KBM-7 (cell line): ENCODE measurements around the gene HNRNPU.

Experiments used
- DNase-seq: peaks from one replicate; pipeline ENCODE4 v3.0.0-alpha.2; 2015
- in situ Hi-C: fragments of 300-500 bp; cut with MboI; formaldehyde crosslinking; loops from 2 replicates; pipeline ENCODE4 v1.14.3; 2020; ENCODE audit warnings: low sequenced_read_pairs, low pct_unique_long_range_greater_than_20kb, mixed read lengths

Gene HNRNPU

DNA sequence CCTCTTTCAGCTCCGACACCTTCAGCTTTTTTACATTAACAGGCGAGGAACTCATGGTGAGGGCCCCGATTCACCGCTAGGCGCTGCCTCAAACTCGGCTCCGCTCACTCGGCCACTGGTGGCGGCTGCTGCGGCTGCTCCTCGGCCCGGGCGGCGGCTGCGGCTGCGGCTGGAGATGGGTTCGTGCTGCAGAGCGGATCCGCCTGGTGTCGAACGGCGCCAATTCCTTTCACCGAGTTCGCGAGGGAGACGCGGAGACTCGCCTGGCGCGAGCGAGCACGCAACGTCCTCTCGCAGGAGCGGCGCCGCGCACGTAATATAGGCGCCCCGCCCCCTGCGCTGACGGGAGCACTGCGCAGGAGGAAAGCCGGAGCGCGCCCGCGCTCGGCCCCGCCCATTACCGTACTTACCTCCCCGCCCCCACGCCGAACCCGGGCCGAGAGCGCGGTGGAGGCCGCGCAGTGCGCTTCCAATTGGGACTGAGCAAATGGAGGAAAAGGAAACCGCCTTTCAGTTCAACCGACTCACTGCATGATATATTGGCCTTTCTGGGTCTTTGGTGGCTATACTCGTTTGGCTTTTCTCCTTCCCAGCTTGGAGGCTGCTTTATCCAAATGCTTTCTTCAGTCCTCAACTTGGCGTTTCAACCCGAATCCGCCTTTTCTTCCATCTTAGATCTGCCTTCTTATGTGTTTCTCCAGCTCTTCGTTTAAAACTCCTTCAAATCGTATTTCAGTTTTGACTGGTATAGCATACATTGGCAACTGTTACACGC is at the start of gene HNRNPU:
HNRNPU (minus strand) TSS at position 291 of the 775 bp plus-strand sequence; CDS start at position 55, 236 bp downstream.
- peak; percentile 97 for DNase-seq
- in situ Hi-C loops, result no loop called here

DNA sequence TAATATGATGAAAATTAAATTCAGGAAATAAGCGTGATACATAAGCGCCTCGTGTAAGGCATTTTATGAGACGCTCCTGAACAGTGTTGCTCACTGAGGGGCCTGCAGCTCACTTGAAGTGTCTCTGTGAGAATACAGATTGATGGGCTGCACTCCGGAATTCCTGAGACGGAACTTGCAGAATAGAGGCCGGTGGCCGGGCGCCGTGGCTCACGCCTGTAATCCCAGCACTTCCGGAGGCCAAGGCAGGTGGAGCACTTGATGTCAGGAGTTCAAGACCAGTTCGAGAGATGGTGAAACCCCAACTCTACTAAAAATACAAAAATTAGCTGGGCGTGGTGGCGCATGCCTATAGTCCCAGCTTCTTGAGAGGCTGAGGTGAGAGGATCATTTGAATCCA is 49.5 kb upstream of the HNRNPU start:
- in situ Hi-C loops, result no loop called here
- no peak for DNase-seq

DNA sequence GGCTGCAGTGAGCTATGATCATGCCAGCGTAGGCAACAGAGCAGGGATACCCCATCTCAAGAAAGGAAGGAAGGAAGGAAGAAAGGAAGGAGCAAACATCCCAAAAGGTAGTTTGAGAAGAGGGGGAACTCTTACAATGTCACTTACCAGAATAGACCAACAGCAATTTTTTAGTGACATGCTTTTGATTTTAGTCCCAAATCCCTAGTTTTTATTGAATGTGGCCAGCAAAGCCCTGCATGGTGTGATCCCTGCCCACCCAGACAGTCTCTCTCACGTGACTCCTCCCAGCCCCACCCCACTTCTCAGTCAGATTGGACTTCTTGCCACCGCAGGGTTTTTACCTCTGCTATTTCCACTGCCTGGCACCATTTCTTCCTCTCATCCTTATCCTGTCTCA is 39.8 kb upstream of the HNRNPU start:
- in situ Hi-C loops, result no loop called here
- no peak for DNase-seq

- DNase-seq, result no peak
- in situ Hi-C loops, result no loop called here
Measured at GRCh38 chr1:244901400-244902015, 37.2 kb upstream of the HNRNPU start.

DNA sequence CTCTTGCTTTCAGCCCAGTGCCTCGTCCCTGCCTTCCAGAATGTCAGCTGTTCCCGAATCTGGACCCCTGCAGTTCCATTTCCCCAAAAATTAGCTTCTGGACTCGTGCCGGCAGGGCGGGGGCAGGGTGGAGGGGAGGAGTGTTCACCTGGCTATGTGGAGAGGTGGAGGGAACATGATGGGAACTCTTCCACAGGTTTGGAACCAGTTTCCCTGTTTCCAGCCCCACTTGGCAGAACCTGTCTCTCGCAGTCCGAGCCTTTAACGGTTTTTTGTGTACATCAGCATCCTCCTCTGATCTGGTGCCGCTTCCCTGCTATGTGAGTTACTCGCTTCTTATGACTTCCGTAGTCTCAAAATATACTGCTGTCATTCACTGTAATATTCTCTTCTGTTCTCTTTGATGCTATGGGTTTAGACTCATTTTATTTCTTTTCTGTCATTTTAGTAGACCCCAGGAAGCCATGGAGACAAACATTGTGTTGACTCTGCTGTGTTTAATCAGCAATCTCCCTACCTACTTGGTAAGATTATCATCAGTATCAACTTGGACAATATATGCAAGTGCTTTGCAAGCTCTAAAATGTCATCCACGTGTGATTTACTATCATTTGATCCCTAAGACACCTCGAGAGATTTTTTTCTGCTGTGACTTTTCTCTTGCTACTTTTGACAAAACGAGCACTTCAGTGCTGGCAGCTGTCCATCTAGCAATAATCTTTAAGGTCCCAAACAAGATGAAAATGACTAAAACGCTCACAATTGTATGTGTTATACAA is 33.3 kb upstream of the HNRNPU start:
- no peak for DNase-seq
- in situ Hi-C loops, result no loop called here

DNA sequence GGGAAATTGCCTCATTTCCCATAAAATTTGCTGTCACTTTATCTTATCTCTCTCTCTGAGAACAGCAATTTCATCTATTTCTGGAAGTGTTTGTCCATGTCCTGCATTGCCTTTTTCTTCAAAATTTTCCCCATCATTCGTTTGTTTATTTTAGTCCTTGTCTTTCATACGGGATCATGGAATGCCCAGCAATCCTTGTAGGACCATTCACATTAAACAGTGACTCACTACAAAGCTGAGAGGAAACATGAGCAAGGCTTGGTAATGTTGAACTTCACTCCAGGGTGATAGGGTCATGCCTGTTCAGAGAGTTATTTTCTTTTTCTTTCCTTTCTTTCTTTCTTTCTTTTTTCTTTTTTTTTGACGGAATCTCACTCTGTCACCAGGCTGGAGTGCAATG is 32.2 kb upstream of the HNRNPU start:
- in situ Hi-C loops, result no loop called here
- no peak for DNase-seq

DNA sequence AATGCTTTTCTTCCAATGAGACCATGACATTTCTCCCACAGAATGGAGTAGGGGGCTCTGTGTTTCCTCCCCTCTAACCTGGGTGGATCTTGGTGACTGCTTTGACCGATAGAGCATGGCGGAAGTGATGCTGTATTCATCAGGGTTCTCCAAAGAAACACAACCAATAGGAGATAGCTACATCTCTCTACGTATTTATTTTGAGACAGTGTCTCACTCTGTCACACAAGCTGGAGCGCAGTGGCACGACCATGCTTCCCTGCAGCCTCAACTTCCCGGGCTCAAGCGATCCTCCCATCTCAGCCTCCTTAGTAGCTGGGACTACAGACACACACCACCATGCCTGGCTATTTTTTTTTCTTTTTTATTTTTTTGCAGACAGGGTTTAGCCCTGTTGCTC is 29.5 kb upstream of the HNRNPU start:
- in situ Hi-C loops, result no loop called here
- no peak for DNase-seq

DNA sequence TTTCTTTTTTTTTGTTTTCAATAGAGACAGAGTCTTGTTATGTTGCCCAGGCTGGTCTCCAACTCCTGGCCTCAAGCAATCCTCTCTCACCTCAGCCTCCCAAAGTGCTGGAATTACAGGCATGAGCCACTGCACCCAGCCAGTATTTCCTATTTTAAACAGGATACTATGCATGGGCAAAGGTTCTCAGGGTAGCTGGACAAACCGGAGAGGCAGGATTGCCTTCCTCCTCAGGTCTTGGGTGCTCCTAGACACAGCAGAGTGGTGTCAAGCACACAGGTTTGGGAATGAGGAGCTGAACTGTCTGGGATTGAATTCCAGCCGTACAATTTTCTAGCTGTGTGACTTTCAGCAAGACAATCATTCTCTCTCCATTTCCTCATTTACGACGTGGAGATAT is 22.9 kb upstream of the HNRNPU start:
- in situ Hi-C loops, result no loop called here
- no peak for DNase-seq

GRCh38 chr1:244881552-244882280 is 17.4 kb upstream of the HNRNPU start:
- DNase-seq, result no peak
- in situ Hi-C loops, result no loop called here

DNA sequence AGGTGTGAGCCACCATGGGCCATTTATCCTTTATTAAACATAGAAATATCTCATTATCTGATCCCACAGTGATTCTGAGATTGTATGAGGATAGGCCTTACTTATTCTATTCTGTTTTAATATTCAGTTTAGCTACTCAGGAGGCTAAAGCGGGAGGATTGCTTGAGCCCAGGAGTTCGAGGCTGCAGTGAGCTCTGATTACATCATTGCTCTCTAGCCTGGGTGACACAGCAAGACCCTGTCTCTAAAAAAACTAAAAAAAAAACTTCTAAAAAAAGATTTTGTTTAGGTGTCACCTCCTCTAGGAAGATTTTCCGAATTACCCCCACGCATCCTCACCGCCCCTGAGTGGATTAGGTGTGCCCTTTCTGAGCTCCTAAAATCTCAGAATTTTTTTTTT is 14.3 kb upstream of the HNRNPU start:
- in situ Hi-C loops, result no loop called here
- no peak for DNase-seq

GRCh38 chr1:244876228-244876910 is 12.0 kb upstream of the HNRNPU start:
- in situ Hi-C loops, result no loop called here
- no peak for DNase-seq

DNA sequence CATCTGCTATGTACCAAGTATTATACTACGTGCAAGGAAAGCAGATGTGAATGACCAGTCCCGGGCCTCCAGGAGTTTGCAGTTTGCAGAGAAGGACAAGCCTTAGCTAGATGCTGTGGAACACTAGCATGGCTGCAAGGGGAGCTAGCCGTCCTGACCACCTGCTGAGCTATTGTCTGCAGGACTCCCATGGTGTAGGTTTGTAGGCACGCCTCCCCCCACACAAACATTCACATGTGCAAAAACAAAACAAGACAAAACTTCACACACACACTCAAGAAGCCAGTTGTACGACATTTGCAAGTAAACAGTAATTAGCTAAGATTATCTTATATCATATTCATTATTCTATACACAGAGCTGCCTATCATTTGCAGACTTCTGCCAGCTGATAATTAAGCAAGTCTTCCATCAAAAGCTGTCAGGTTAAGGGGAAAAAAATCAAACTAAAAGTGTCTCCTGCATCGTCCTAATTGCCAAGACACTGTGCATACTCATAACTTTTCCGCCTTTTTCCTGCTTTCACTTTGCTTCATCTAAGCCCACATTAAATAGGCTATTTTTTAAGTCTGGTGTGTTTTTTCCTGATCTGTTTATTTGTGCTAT is 10.7 kb upstream of the HNRNPU start:
- no peak for DNase-seq

GRCh38 chr1:244869950-244870349 is 5.6 kb upstream of the HNRNPU start:
- in situ Hi-C loops, result no loop called here
- DNase-seq, result no peak

More for the DNA sequence above, 10.7 kb upstream of the HNRNPU start:
- in situ Hi-C loops, result no loop called here

DNA sequence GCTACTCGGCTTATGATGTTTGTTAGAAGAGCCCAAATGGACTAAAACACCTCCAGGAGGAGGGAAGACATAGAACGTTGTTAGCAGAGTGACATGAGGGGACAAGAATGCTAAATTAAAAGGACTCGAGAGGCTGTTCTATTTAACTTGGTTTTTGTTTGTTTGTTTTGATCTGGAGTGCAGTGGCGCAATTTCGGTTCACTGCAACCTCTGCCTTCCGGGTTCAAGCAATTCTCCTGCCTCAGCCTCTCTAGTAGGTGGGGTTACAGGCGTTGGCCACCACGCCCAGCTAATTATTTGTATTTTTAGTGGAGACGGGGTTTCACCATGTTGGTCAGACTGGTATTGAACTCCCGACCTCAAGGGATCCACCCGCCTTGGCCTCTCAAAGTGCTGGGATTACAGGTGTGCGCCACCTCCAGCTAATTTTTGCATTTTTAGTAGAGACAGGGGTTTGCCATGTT is 5.1 kb upstream of the HNRNPU start:
- in situ Hi-C loops, result no loop called here
- DNase-seq, result no peak

- in situ Hi-C loops, result no loop called here
- no peak for DNase-seq
Measured at GRCh38 chr1:244868484-244869363, 4.4 kb upstream of the HNRNPU start.

- no peak for DNase-seq
- in situ Hi-C loops, result no loop called here
Measured at GRCh38 chr1:244866355-244866754, 2.0 kb upstream of the HNRNPU start.

DNA sequence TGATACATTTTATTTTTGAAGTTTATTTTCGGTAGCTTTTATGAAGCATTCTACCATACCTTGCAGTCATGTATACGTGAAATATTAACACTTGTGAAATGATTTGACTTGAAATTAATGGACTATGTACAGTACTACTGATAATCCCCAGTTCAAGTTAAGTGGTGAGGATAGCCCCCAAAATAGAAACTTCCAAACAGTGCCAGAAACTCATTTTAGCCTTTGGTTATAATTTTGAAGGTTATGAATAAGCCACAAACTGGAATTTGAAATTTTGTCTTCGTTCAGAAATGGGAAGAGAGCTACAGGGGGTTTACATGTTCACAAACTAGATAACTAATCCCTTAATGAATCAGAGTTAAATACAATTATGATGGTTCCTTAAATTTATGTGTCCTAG is 1.5 kb upstream of the HNRNPU start:
- in situ Hi-C loops, result no loop called here
- DNase-seq, result no peak

GRCh38 chr1:244865028-244865371 is 657 bp upstream of the HNRNPU start:
- in situ Hi-C loops, result no loop called here

More at GRCh38 chr1:244865028-244865371, 657 bp upstream of the HNRNPU start:
- DNase-seq, result no peak
